Measurements from ENCODE around the gene HSDL2.
"Not testable (repeated sequence)": the region's sequence is repeated elsewhere in the genome, so short reads cannot be mapped to it uniquely, and the experiment has no call there.

Gene HSDL2

DNA sequence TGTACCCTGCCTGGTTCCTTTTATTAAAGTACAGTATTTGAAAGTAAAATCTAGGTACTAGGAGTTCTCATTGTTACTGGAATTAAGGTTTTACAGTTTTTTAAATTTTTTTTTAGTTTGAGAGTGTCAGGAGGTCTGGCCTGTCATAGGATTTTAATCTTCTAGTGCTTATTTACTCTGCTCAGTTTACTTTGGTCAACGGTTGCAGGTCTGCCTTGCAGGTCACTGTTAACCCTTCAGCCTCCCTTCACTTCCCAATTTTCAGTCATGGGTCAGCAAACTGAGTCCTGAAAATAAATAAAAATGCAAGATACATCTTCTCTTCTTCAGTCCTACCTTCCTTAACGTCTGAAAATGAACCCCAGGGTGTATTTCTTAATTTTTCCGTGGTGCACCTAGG lies 27.7 kb upstream of the HSDL2 start:
- no peak overlapping the region for H3K4me3 ChIP-seq (ENCODE audit: low read depth, low read length)
- TF ChIP-seq, protein P1, sequence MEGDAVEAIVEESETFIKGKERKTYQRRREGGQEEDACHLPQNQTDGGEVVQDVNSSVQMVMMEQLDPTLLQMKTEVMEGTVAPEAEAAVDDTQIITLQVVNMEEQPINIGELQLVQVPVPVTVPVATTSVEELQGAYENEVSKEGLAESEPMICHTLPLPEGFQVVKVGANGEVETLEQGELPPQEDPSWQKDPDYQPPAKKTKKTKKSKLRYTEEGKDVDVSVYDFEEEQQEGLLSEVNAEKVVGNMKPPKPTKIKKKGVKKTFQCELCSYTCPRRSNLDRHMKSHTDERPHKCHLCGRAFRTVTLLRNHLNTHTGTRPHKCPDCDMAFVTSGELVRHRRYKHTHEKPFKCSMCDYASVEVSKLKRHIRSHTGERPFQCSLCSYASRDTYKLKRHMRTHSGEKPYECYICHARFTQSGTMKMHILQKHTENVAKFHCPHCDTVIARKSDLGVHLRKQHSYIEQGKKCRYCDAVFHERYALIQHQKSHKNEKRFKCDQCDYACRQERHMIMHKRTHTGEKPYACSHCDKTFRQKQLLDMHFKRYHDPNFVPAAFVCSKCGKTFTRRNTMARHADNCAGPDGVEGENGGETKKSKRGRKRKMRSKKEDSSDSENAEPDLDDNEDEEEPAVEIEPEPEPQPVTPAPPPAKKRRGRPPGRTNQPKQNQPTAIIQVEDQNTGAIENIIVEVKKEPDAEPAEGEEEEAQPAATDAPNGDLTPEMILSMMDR (IDR thresholded peaks at IDR 0.05; ENCODE audit: low read depth, low read length) = no peak

DNA sequence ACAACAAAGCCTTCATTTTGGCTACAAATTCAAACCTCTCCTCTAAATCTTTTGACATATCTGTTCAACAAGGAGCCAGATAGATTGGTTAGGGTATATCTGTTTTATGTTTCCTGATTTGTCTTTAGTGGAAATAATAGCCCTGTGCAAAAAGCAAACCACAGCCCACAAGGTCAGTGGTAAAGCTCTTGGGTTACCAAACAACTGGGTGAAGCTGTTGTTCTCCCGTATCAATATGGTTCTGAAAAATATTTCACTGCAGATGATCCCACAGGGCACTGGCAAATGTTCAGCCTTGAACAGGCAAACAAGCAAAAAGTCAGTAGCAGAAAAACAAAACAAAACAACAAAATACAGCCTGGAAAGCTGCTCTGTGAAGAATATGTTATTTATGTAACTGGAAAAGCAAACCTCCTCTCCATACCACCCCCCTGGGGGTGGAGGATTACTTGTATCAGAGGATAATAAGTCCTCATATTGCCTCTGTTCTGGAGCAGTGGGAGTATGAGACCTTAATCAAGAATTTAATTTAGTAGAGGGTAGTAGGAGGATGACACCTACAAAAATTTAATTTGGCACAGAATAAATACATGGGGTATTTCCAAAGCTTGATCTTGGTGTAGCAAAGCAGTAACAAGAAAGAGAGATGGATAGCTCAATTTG lies 25.7 kb upstream of the HSDL2 start:
- TF ChIP-seq, protein P1 (IDR thresholded peaks at IDR 0.05; ENCODE audit: low read depth, low read length) = no peak

DNA sequence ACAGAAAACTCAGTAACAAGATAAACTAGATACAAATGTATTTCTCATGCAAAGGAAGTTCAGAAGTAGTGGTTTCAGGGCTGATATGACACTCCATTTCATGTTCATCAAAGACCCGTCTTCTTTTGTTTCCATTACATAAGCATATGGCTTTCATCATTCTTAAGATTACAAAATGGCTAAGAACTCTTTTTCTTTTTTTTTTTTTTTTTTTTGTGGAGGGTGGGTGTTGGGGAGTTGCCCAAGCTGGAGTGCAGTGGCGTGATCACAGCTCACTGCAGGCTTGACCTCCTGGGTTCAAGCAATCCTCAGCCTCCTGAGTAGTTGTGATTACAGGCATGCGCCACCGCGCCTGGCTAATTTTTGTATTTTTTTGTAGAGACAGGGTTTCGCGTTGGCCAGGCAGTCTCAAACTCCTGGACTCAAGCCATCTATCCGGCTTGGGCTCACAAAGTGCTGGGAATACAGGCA lies 24.4 kb upstream of the HSDL2 start:
- TF ChIP-seq, protein P1 (IDR thresholded peaks at IDR 0.05; ENCODE audit: low read depth, low read length) = no peak
- no peak overlapping the region for H3K4me3 ChIP-seq (ENCODE audit: low read depth, low read length)

More for the DNA sequence above, 25.7 kb upstream of the HSDL2 start:
- no peak overlapping the region for H3K4me3 ChIP-seq (ENCODE audit: low read depth, low read length)

DNA sequence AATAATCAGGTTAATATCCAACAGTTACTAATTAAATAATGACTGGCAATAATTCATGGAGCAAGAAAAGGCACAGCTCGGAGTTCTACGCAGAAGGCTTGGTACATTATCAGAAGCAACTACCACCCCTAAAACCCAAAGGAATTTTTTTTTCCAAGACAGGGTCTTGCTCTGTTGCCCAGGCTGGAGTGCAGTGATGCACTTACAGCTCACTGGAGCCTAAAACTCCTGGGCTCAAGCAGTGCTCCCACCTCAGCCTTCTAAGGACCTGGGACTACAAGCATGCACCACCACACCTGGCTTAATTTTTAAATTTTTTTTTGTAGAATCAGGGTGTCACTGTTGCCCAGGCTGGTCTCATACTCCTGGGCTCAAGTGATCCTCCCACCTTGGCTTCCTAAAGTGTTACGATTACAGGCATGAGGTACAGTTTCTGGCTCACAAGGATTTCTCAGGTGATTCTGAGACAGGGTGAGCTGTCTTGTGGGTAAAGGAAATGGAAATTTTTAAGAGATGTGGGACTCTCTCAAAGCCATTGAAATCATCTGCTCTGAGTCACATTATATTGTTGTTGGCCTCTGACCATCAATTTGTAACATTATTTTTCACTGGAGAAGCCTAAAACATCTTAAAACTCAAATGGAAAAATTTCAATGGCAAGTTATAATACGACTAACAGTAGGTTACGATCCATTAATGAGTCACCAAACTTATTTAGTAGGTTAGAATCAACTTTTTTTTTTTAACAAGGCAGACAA lies 19.7 kb upstream of the HSDL2 start:
- TF ChIP-seq, protein P1 (IDR thresholded peaks at IDR 0.05; ENCODE audit: low read depth, low read length) = no peak
- H3K4me3 ChIP-seq (ENCODE audit: low read depth, low read length) = no peak overlapping the region

DNA sequence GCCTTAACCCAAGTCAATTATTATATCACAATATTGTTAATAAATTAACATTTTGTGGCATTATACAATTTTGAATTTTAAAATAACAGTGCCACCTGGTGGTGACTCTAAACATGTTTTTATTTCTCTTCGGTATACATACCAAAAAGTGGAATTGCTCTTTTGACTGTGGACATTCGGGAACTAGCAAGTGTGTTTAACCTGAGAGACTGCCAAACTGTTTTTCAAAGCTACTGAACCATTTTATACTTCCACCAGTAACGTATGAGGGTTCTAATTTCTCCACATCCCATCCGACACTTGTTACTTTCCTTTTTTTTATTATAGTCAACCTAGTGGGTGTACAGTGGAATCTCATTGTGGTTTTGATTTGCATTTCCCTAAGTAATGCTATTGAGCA lies 18.3 kb upstream of the HSDL2 start:
- H3K4me3 ChIP-seq (ENCODE audit: low read depth, low read length) = no peak overlapping the region
- TF ChIP-seq, protein P1 (IDR thresholded peaks at IDR 0.05; ENCODE audit: low read depth, low read length) = no peak; the same call in 1 of the 2 replicates

DNA sequence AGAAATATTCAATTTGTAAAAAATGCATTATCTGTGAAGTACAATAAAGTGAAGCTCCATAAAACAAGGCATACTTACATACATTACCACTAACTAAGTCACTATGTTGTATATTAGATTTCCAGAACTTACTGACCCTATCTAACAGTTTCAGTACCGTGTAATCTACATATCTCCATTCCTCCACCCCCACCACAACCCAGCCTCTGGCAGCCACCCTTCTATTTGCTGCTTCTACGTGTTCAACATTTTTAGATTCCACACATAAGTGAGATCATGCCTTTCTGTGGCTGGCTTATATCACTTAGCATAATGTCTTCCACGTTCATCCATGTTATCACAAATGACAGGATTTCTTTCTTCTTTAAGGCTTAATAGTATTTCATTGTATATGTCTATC lies 15.1 kb upstream of the HSDL2 start:
- no peak overlapping the region for H3K4me3 ChIP-seq (ENCODE audit: low read depth, low read length)
- TF ChIP-seq, protein P1 (IDR thresholded peaks at IDR 0.05; ENCODE audit: low read depth, low read length) = no peak

DNA sequence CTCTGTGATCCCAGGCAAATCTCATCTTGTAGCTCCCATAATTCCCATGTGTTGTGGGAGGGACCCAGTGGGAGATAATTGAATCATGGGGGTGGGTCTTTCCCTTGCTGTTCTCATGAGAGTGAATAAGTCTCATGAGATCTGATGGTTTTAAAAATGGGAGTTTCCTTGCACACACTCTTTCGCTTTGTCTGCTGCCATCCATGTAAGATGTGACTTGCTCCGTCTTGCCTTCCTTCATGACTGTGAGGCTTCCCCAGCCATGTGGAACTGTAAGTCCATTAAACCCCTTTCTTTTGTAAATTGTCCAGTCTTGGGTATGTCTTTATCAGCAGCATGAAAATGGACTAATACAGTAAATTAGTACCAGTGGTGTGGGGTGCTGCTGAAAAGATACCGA lies 14.7 kb upstream of the HSDL2 start:
- H3K4me3 ChIP-seq (ENCODE audit: low read depth, low read length) = not testable (repeated sequence)

Measured in WI38 (cell line).